CD4-positive, alpha-beta T cell treated with Interleukin-15 for 1 hour (primary cell): Measurements from ENCODE around the gene PPFIBP2.

Source experiments
- DNase-seq: peaks from one replicate; pipeline ENCODE4 v3.0.0-alpha.2; 2020

Gene PPFIBP2

GRCh38 chr11:7555052-7555699 lies 41.4 kb downstream of the PPFIBP2 start:
- no peak for DNase-seq

- no peak for DNase-seq
Measured at GRCh38 chr11:7558046-7558445, 44.2 kb downstream of the PPFIBP2 start.

DNA sequence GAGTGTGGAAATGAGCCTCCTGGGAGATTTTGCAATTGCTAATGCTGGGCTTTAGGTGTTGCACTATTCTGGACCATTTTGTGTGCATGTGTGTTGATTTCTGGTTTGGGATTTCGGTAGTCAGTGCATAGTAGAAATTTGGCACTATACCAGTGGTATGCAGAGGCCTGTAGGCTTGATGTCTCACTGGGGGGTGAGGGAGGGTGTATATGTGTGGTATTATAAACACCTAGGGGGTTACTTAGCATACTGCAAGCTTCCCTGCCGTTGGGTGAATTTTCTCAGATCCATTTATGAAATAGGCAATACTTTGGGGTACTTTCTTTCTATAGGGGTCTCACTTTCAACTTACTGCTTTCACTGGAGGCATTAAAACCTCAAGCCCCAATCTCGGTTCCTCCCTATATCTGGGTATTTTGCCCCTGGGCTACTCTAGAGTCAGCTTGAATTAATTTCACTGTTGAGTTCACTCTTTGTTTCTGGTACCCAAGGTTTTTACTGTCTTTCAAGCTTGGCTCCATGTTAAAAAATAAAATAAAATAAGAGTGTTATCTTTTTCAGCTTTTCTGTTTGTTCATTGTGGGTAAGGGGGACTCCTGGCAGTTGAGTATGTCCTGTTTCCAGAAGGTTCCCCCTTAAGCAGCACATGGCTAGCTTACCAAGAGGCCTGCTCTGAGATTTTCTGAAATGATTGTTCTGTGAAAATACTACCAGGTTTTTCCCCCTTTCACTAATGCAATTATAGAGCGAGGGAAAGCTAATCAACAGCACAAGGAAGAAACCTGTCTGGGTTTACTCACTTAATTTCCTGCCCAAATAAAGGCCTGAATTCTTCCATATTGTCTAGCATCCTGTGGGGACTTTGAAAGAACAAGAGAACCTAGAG lies 45.8 kb downstream of the PPFIBP2 start:
- no peak for DNase-seq

DNA sequence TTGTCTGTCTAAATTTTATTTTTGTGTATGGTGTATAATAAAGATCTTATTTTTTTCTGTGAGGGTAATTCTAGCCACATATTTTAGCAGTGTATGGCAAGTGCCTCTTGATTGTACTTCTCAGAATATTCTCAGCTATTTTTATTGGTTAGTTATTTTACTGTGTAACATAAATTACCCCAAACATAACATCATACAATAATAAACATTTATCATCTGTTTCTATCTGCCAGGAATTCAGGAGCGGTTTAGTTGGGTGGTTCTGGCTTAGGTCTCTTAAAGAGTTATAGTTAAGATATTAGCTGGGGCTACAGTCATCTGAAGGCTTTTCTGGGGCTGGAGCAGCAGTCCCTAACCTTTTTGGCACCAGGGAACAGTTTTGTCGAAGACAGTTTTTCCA lies 47.8 kb downstream of the PPFIBP2 start:
- no peak for DNase-seq

DNA sequence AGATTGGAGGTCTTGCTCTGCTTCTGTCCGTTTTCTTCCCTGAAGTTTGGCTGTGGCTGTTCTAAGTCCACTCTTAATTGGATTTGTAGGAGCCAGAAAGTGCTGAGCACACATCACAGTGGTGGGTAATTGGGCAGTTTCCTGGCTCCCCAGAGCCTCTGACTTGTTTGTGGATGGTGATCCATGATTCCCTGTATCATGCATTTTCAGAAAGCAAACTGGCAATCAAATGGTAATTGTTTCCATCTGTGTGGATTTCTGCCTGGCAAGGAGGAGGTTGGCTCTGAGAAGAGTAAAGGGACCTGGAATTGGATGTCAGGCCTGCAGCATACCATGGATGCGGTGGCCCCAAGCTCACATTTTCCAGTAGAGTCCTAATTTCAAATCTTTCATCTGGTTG lies 49.5 kb downstream of the PPFIBP2 start:
- no peak for DNase-seq

DNA sequence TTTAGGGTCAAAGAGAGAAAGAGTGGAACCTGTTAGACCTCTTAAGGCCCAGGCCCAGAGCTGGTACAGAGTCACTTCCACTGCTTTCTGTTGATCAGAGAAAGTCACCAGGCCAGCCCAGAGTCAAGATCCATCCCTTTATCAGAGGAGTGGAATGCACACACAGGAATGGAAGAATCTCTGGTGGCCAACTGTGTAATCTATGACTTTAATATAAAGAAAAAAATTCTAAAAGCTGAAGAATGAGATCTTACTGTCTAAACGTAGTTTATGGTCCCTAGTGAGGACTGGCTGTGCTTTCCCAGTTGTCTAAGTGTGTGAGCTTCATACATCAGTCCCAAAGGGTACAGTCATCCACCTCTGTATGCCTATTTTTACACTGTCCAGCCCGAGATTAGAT lies 51.0 kb downstream of the PPFIBP2 start:
- DNase-seq, result no peak

DNA sequence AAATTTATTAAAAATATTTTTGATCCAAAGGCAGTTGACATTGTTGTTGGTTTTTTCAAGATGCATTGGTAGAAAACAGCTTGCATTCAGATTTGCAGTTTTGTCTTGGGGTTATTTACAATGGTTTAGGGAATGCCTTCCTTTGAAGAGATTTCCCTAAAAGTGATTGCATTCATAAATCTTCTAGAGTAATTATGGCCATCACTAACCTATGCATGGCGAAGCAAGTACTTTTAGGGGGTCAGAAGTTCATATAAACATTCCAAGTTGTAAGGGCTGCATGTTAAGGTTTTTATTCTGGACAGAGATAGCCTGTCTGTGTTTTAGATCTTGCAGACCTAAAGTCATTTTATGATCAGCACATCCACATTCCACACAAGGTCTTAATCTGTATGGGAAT lies 53.5 kb downstream of the PPFIBP2 start:
- no peak for DNase-seq

GRCh38 chr11:7569044-7569443 lies 55.2 kb downstream of the PPFIBP2 start:
- DNase-seq, result no peak

DNA sequence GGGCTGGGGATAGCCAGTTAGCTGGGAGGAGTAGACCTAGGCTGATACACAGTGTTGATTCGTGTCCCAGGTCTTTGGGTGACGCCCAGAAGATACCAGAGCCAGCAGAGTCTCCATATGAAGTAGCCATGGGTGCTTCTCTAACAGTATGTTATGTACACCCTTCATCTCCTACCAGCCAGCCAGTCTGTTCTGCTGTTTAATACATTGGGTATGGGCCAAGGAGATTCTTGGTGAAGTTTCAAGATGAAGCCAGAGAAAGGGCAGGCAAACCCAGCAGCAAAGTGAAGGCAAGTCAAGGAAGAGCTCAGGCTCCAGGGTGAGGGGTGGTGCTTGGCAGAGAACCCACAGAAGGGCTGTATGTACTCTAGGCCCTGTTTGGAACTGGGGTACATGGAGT lies 56.4 kb downstream of the PPFIBP2 start:
- DNase-seq, result no peak

DNA sequence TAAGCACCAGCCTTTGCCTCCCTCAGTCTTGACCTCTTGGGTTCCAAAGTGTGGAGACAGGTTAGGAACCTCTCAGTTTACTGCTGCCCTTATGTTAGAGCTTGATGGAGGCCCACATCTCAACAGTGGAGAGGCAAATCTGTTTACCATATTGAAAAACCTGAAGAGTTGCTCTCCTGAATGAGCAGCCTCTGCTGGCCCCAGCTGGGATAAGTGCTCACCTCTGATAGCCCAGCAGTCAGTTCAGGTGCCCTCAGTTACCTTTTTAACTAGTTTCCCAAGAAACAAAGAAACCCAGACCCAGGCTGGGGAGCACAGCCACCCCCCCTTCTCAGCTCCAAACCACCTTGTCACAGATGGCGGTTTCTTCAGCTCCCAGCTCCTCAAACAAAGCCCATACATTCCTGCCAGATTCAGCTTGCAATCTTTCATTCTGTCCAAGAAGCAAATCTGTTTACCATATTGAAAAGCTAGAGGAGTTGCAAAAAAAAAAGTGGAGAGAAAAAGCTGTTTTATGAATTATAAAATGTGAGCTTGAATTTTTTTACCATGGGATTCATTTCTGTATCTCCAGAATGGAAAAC lies 57.2 kb downstream of the PPFIBP2 start:
- DNase-seq, result no peak

DNA sequence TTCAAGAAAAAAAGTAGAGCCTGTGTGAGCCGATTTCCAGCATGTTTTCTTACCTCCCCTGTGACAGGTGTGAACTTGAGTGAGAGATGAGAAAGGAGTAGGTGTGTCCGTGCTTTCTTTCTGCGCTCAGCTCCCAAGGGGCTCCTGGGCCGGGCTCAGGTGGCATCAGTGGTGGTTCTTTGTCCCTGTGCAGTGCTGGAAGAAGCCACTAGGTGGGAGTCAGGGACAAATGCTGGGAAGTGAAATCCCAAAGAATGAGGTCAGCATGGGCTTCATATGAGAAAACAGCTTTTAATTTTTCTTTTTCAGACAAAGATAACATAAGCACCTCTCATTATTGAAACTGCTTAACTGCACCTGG lies 57.8 kb downstream of the PPFIBP2 start:
- DNase-seq, result no peak

- no peak for DNase-seq
Measured at GRCh38 chr11:7572001-7572712, 58.4 kb downstream of the PPFIBP2 start.

DNA sequence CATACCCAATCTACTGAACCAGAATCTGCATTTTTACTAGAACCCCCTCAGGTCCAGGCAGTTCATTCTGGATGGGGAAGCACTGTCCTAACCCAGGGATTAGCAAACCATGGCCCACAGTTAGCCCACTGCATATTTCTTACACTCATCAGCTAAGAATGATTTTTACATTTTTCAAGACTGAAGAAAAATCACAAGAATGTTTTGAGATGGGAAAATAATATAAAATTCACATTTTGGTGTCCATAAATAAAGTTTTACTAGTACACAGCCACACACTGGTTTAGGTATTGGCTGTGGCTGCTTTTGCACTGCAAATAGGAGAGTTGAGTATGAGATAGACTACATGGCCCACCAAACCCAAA lies 59.4 kb downstream of the PPFIBP2 start:
- DNase-seq, result no peak

DNA sequence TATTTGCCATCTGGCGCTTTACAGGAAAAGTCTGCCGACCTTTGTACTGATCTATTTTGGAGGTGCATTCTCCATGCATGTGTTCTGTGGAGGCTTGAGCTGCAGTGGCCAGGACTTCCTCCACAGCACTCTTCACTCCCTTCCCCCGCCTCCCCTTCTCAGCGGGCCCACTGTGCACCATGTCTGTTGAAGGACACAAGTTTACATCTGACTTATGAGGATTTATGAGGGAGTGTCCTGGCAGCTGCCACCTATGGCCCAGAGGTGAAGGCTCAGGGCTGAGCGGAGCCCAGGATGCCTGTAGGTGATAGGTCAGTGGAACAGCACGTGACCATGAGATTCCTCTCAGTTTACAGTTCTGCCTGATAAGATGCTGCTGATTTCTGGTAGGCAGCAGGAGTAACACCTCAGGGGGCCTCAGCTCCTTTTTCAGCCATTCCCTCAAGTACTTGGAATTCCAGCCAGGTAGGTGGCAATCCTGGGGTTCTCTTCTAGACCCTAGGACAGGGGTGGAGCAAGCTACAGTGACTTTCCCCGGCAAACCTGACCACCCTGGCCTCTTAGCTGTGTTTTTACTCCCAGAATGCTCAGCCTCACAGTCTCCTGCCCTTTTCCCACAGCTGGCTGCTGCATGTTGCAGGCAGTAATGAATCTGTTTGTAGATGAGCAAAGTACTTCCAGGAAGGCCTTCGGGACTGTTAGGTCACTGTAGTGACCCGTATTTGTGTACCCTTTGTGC lies 59.9 kb downstream of the PPFIBP2 start:
- DNase-seq, result no peak

DNA sequence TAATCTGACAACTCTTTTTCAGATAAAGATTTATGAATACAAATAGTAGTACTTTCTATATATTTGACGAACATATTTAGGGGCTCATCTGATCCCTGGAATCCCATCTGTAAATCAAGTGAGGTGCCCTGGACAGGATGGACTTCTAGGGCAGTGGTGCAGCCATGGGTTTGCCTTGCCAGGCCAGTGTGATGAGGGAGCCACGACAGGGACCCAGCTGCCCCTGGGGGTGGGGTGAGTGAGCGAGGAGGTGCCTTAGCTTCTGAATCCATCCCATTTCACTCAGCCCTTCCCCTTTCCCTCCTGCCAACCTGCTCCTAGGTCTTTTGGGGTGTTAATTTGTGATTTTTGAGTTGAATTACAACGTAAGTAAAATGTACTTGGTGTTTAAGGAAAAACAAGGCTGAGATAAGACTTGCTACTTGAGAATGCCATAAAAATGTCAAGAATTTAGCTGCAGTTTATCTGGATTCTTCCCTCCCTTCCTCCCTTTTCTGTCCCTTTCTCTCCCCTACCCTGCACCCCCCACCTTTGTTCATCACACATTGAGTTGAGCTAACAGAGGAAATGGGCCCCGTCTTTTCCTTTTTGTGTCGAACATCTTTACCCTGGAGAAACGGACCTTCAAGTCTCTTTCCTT lies 60.8 kb downstream of the PPFIBP2 start:
- no peak for DNase-seq

DNA sequence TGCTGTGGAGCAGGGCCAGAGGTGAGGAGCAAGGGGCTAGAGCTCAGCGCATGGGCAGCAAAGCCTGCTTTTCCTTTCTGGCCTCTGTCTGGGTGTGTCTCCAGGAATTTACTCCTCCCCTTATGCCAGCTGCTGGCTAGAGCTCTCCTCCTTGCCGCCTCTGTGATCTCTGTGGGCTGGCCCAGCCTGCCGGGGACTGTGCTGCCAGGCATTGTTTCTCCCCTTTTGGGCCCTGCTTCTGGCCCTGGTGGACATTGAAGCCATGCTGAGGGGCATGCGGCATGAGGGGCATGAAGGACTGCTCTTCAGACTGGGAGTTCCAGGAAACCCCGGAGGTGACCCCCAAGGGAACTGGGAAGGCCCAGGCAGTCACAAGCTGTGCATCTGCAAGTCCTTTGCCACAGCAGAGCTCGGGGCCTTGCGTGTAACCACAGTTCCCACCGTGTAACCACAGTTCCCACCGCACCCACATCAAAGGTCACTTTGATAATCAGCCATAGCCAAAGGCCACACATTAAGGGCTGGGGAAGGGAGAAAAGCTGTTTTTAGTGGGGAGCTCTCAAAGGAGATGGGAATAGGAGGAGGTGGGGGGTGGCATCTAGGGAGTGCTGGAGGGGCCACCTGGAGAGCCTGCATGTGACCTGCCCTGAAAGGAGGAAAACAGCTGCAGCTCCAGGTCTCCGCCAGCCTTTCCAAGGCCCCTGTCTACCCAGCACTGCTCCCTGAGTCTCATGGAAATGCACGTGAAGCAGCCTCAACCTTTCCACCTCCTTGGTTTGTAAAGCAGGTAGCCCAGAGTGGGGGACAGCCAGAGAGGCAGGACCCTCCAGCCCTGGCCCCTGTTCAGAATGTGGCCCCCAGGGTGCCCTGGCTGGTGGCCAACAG lies 62.3 kb downstream of the PPFIBP2 start:
- no peak for DNase-seq

GRCh38 chr11:7576726-7577290 lies 63.0 kb downstream of the PPFIBP2 start:
- no peak for DNase-seq

DNA sequence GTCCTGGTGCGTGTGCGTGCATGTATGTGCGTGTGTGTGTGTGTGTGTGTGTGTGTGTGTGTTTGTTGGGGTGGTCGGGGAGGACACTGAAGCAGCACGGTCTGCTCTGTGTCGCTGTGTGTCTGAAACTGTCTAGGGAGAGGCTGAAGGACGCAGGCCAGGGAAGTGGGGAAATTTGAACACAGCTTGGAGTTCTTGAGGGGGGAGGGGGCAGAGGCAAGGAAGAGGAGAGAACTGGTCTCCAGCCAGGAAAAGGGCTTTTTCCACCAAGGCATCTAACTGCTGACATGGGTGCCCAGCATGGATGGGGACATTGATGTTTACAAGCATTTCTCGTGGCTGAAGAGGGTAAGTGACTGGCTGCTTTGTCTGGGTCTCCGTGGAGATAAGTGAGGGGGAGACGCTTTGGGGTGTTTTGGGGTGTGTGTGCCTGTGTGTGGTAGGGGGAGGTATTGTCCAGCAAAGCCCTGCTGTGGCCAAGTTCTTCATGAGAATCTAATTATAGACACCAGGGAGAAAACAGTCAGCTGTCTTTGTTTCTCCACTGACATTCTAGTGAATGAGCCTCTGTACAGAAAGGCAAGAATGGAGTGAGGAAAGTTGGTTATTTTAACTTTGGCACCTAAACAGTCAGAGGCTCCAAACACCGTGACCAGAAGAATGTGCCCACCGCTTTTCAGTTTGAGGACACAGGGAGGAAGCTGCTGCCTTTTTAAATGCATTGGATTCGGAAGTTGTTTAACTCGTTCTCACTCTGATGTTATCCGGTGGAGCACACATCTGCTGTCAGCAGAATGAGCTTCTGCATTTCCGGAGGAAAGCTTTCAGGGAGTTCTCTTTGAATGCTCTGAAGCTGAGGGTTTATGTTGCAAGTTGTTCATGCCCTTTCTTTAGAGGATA lies 63.7 kb downstream of the PPFIBP2 start:
- DNase-seq, result no peak

GRCh38 chr11:7578276-7578955 lies 64.6 kb downstream of the PPFIBP2 start:
- DNase-seq, result no peak
